HCT116 (cell line): Measurements from ENCODE around the gene SDK2. TPM values are rescaled to one million over a fixed set of nuclear protein-coding genes. Genes with fewer than 3 reads are reported as not detected.

Experiments
- ATAC-seq: fragments of 200-7000 bp; cut with Tn5 transposase; 2 replicates; pipeline ENCODE4 v1.9.1; 2020; ENCODE audit warnings: mild to moderate bottlenecking, moderate library complexity
- BruUV-seq: library from RNA; stranded (reverse); fragments of 400-500 nt; replicated peaks from 2 replicates; lab custom pipeline; 2021; lab: Mats Ljungman, UMichigan
- CTCF ChIA-PET: fragments of 300-600 bp; sonication (Branson Sonifier 250); formaldehyde crosslinking; loops from one replicate; lab custom pipeline; 2021; ENCODE audit warnings: antibody characterized with exemption; lab: Charles Lee
- POLR2A ChIA-PET: fragments of 300-600, 350-600 bp; sonication (Branson Sonifier 250); formaldehyde crosslinking; loops from one replicate; lab custom pipeline; 2021; ENCODE audit warnings: antibody characterized with exemption; lab: Charles Lee
- RAD21 ChIA-PET, 2 experiments: fragments of 300-600 bp; sonication (Branson Sonifier 250); formaldehyde crosslinking; loops; one replicate each; lab custom pipeline; 2023; ENCODE audit warnings: low total read pairs in 2 of 2; ENCODE audit not compliant: uncharacterized antibody in 2 of 2, unreplicated experiment in 2 of 2, low non-redundant PET in 1 of 2; lab: Charles Lee
- DNase-seq: peaks from one replicate; pipeline ENCODE4 v3.0.0-alpha.2; 2010; ENCODE audit warnings: low read depth, low spot score
- H2AFZ ChIP-seq: fragments of 200-600 bp; shearing (Covaris generic), sonication (generic); 2 replicates; pipeline ENCODE4 v1.6.1; 2017; ENCODE audit warnings: low read depth, mixed run types, mixed read lengths, antibody characterized with exemption, low read length; ENCODE audit not compliant: poor library complexity, severe bottlenecking
- H3K27ac ChIP-seq: 2 replicates; pipeline ENCODE4 v1.5.1; 2012; ENCODE audit warnings: low read depth, low read length
- H3K27me3 ChIP-seq: fragments of 200-600 bp; sonication (generic); 2 replicates; pipeline ENCODE4 v1.6.1; 2016; ENCODE audit warnings: mixed run types, low read length, mixed read lengths; ENCODE audit not compliant: insufficient read depth
- H3K36me3 ChIP-seq, 2 experiments: fragments of 200-500 bp in 1 of 2; fragments of 200-600 bp in 1 of 2; sonication (Bioruptor generic) in 1 of 2; sonication (generic) in 1 of 2; 2 replicates each; pipeline versions ENCODE4 v1.5.1 to v1.6.1; 2014 to 2016; ENCODE audit warnings: low read length in 2 of 2, inconsistent platforms in 1 of 2, mixed read lengths in 1 of 2, mixed run types in 1 of 2; ENCODE audit not compliant: insufficient read depth in 2 of 2, control insufficient read depth in 1 of 2
- H3K4me1 ChIP-seq, 2 experiments: fragments of 200-600 bp in 1 of 2; sonication (generic) in 1 of 2; 2 replicates each; pipeline versions ENCODE4 v1.5.1 to v1.6.1; 2012 to 2017; ENCODE audit warnings: low read length in 2 of 2, inconsistent platforms in 1 of 2, mild to moderate bottlenecking in 1 of 2, mixed read lengths in 1 of 2, mixed run types in 1 of 2, moderate library complexity in 1 of 2; ENCODE audit not compliant: insufficient read depth in 2 of 2, control insufficient read depth in 1 of 2
- H3K4me2 ChIP-seq: fragments of 200-600 bp; sonication (generic); 2 replicates; pipeline ENCODE4 v1.6.1; 2017; ENCODE audit warnings: mixed run types, low read length, mixed read lengths
- H3K4me3 ChIP-seq, 2 experiments: fragments of 200-600 bp in 1 of 2; sonication (generic) in 1 of 2; replicated peaks in 1 of 2; 2 replicates each; pipeline ENCODE4 v1.5.1; 2011 to 2016; ENCODE audit warnings: low read length in 2 of 2, control low read depth in 1 of 2, low read depth in 1 of 2, mild to moderate bottlenecking in 1 of 2, mixed read lengths in 1 of 2, mixed run types in 1 of 2
- H3K79me2 ChIP-seq: fragments of 200-600 bp; sonication (generic); 2 replicates; pipeline ENCODE4 v1.6.1; 2017; ENCODE audit warnings: mild to moderate bottlenecking, mixed run types, low read length, moderate library complexity, mixed read lengths; ENCODE audit not compliant: insufficient read depth
- H3K9ac ChIP-seq: fragments of 200-600 bp; sonication (generic); 2 replicates; pipeline ENCODE4 v1.6.1; 2016; ENCODE audit warnings: low read length, mixed read lengths
- H3K9me2 ChIP-seq: fragments of 200-600 bp; sonication (generic), shearing (Covaris generic); 2 replicates; pipeline ENCODE4 v1.6.1; 2017; ENCODE audit warnings: mixed run types, mild to moderate bottlenecking, moderate library complexity; ENCODE audit not compliant: insufficient read depth
- H3K9me3 ChIP-seq, 2 experiments: fragments of 200-500 bp in 1 of 2; fragments of 200-600 bp in 1 of 2; sonication (Bioruptor generic) in 1 of 2; sonication (generic) in 1 of 2; 2 replicates each; pipeline ENCODE4 v1.6.1; 2014 to 2017; ENCODE audit warnings: low read length in 2 of 2, mixed read lengths in 2 of 2, inconsistent platforms in 1 of 2, low read depth in 1 of 2, mild to moderate bottlenecking in 1 of 2, mixed run types in 1 of 2, moderate library complexity in 1 of 2; ENCODE audit not compliant: control insufficient read depth in 1 of 2, insufficient read depth in 1 of 2
- H4K20me1 ChIP-seq: fragments of 200-600 bp; sonication (generic), shearing (Covaris generic); 2 replicates; pipeline ENCODE4 v1.6.1; 2017; ENCODE audit warnings: mixed run types, mild to moderate bottlenecking, moderate library complexity; ENCODE audit not compliant: insufficient read depth
- CEBPB ChIP-seq: IDR thresholded peaks from 2 replicates; pipeline ENCODE4 v1.6.1; 2012; ENCODE audit warnings: low read depth
- CTCF ChIP-seq, 3 experiments: fragments of 200-600 bp in 1 of 3; sonication (generic) in 1 of 3; IDR thresholded peaks in 2 of 3; conservative IDR thresholded peaks in 1 of 3; 2 replicates each; pipeline ENCODE4 v1.5.1; 2012 to 2017; ENCODE audit warnings: low read depth in 2 of 3, low read length in 2 of 3, antibody characterized with exemption in 1 of 3, borderline replicate concordance in 1 of 3, control low read depth in 1 of 3, mild to moderate bottlenecking in 1 of 3, mixed read lengths in 1 of 3, mixed run types in 1 of 3, moderate library complexity in 1 of 3; ENCODE audit not compliant: insufficient read depth in 1 of 3
- EGR1 ChIP-seq: IDR thresholded peaks from 2 replicates; pipeline ENCODE4 v1.6.1; 2012; ENCODE audit warnings: low read depth
- FOSL1 ChIP-seq: IDR thresholded peaks from 2 replicates; pipeline ENCODE4 v1.6.1; 2012; ENCODE audit warnings: low read depth
- RAD21 ChIP-seq: IDR thresholded peaks from 2 replicates; pipeline ENCODE4 v1.6.1; 2012; ENCODE audit warnings: low read depth, mild to moderate bottlenecking
- REST ChIP-seq: IDR thresholded peaks from 2 replicates; pipeline ENCODE4 v1.6.1; 2012; ENCODE audit warnings: low read depth
- YY1 ChIP-seq: IDR thresholded peaks from 2 replicates; pipeline ENCODE4 v1.6.1; 2011; ENCODE audit warnings: low read length, low read depth, moderate library complexity, mild to moderate bottlenecking; ENCODE audit not compliant: insufficient replicate concordance; ENCODE audit errors: extremely low read depth
- ZFX ChIP-seq: fragments of 450-650 bp; IDR thresholded peaks from 2 replicates; pipeline ENCODE4 v1.6.1; 2017
- ZNF274 ChIP-seq: fragments of 200-500 bp; sonication (Bioruptor generic); IDR thresholded peaks from 2 replicates; pipeline ENCODE4 v1.6.1; 2014; ENCODE audit warnings: mild to moderate bottlenecking, low read depth, low read length, inconsistent platforms
- intact Hi-C: fragments of 100-400 bp; cut with micrococcal nuclease; formaldehyde crosslinking; loops from 2 replicates; pipeline ENCODE4 v1.10.0; 2022
- total RNA-seq: library from RNA; stranded (reverse); gene quantifications from one replicate; pipeline ENCODE4 v1.2.1, GENCODE V29; 2021; ENCODE audit not compliant: unreplicated experiment

SDK2 gene
- total RNA-seq, 1 experiment from 2014 or later, result 0.10 TPM

GRCh38 chr17:73595479-73595878, 48.8 kb downstream of the SDK2 start:
- ATAC-seq, result peak; percentile 88

GRCh38 chr17:73595068-73595467, 49.2 kb downstream of the SDK2 start:
- ChIA-PET RAD21 (no interaction called here), CTCF (no interaction called here), POLR2A (no interaction called here)
- Histone ChIP-seq H3K36me3 (no peaks in the 10 kb centered on the region), H3K79me2 (no peaks in the 10 kb centered on the region), H3K4me2 (no peak overlapping the region), H3K9me2 (no peaks in the 10 kb centered on the region), H3K9me3 (no peaks in the 10 kb centered on the region), H4K20me1 (no peaks in the 10 kb centered on the region), H2AFZ (no peak overlapping the region), H3K27me3 (no peaks in the 10 kb centered on the region), H3K27ac (no peak overlapping the region), H3K4me3 (no peak overlapping the region), H3K9ac (no peak overlapping the region), H3K4me1 (no peaks in the 10 kb centered on the region)
- BruUV-seq, result no TSS peak
- ATAC-seq (no peak), DNase-seq (no peak)
- intact Hi-C loops, result loop anchor here (1.0 to 10.0 kb wide), 3 partner anchors 120 to 400 kb away; no protein-coding TSS in a partner anchor
- no peak for TF ChIP-seq CEBPB
- no peak for TF ChIP-seq CTCF (IDR thresholded peaks at IDR 0.05 in 2 of 3, conservative IDR thresholded peaks at IDR 0.05 in 1 of 3; ENCODE audit: borderline replicate concordance in 1 of 3, insufficient read depth in 1 of 3, low read depth in 2 of 3, low read length in 2 of 3)
- no peak for TF ChIP-seq FOSL1
- TF ChIP-seq ZNF274, result no peak
- no peak for TF ChIP-seq YY1
- TF ChIP-seq REST, result no peak

More at GRCh38 chr17:73595479-73595878, 48.8 kb downstream of the SDK2 start:
- ChIA-PET RAD21 (no interaction called here), CTCF (no interaction called here), POLR2A (no interaction called here)
- H3K27ac ChIP-seq, result no peak overlapping the region
- intact Hi-C loops, result loop anchor here (1.0 to 10.0 kb wide), 3 partner anchors 119 to 399 kb away; no protein-coding TSS in a partner anchor
- no TSS peak for BruUV-seq
- H3K4me2 ChIP-seq, result no peak overlapping the region
- H3K4me3 ChIP-seq, result no peak overlapping the region
- no peaks in the 10 kb centered on the region for H3K9me3 ChIP-seq
- no peaks in the 10 kb centered on the region for H3K36me3 ChIP-seq
- no peak overlapping the region for H3K9ac ChIP-seq
- DNase-seq, result no peak
- H3K4me1 ChIP-seq, result no peaks in the 10 kb centered on the region
- H3K27me3 ChIP-seq, result no peaks in the 10 kb centered on the region
- TF ChIP-seq CTCF (IDR thresholded peaks at IDR 0.05 in 2 of 3, conservative IDR thresholded peaks at IDR 0.05 in 1 of 3; ENCODE audit: borderline replicate concordance in 1 of 3, insufficient read depth in 1 of 3, low read depth in 2 of 3, low read length in 2 of 3) (peak; percentile 53 to 75 (median 74); a peak in 5 of 6 replicates), EGR1 (no peak), RAD21 (peak; percentile 74), ZFX (no peak)
- H4K20me1 ChIP-seq, result no peaks in the 10 kb centered on the region
- H2AFZ ChIP-seq, result no peak overlapping the region
- H3K79me2 ChIP-seq, result no peaks in the 10 kb centered on the region
- H3K9me2 ChIP-seq, result no peaks in the 10 kb centered on the region
